HepG2 (cell line): ENCODE measurements around the gene ELAPOR1. TPM values are rescaled to one million over a fixed set of nuclear protein-coding genes. Genes with fewer than 3 reads are reported as not detected.

ENCODE experiments used
- ATM ChIP-seq: fragments of 450-650 bp; IDR thresholded peaks from 2 replicates; pipeline ENCODE4 v1.7.1; 2017; ENCODE audit warnings: mild to moderate bottlenecking, borderline replicate concordance
- CCDC6 ChIP-seq: sonication (generic); formaldehyde crosslinking; IDR thresholded peaks from 2 replicates; pipeline ENCODE4 v1.8.1; 2022; ENCODE audit warnings: mild to moderate bottlenecking, missing genetic modification reagents, moderate library complexity
- MBNL3 ChIP-seq: fragments of 250-450 bp; sonication (Bioruptor Pico); conservative IDR thresholded peaks from 2 replicates; pipeline ENCODE4 v1.8.0; 2022; ENCODE audit warnings: mild to moderate bottlenecking, inconsistent platforms
- NFYC ChIP-seq: IDR thresholded peaks from 2 replicates; pipeline ENCODE4 v1.6.1; 2016; ENCODE audit warnings: missing genetic modification reagents, missing compliant biosample characterization
- POLR2AphosphoS2 ChIP-seq: IDR thresholded peaks from 2 replicates; pipeline ENCODE4 v1.6.1; 2011; ENCODE audit warnings: low read depth, low read length, improper control_type of control experiment
- REXO4 ChIP-seq: sonication (generic); formaldehyde crosslinking; IDR thresholded peaks from 2 replicates; pipeline ENCODE4 v1.8.0; 2022; ENCODE audit warnings: missing genetic modification reagents, mild to moderate bottlenecking, borderline replicate concordance
- SNAPC2 ChIP-seq: sonication (generic); formaldehyde crosslinking; IDR thresholded peaks from 2 replicates; pipeline ENCODE4 v1.8.1; 2022; ENCODE audit warnings: mild to moderate bottlenecking, missing genetic modification reagents
- ZFP82 ChIP-seq: sonication (generic); formaldehyde crosslinking; IDR thresholded peaks from 2 replicates; pipeline ENCODE4 v1.5.1; 2020; ENCODE audit warnings: mild to moderate bottlenecking, missing genetic modification reagents, borderline replicate concordance
- ZFX ChIP-seq: sonication (generic); formaldehyde crosslinking; IDR thresholded peaks from 2 replicates; pipeline ENCODE4 v1.4.0; 2020; ENCODE audit warnings: mild to moderate bottlenecking, low read depth, missing genetic modification reagents, moderate library complexity
- ZNF547 ChIP-seq: sonication (generic); formaldehyde crosslinking; IDR thresholded peaks from 2 replicates; pipeline ENCODE4 v1.5.1; 2020; ENCODE audit warnings: mild to moderate bottlenecking, missing genetic modification reagents
- polyA plus RNA-seq, 8 experiments: library from polyadenylated mRNA; depleted of rRNA in 3 of 8; stranded (reverse) in 7 of 8; unstranded in 1 of 8; fragments of >200 nt; fragmentation: Illumina TruSeq in 4 of 8; extraction: Trizol in 4 of 8; gene quantifications; 2 replicates each; pipeline versions ENCODE4 v1.2.1 to v1.2.3, GENCODE V29; 2011 to 2016; ENCODE audit warnings: low read depth in 4 of 8, missing spikeins in 1 of 8, mixed read lengths in 1 of 8; ENCODE audit not compliant: insufficient read depth in 1 of 8
- total RNA-seq, 5 experiments: library from RNA; depleted of rRNA; stranded (reverse); fragments of >200 nt; fragmentation: Illumina TruSeq; extraction: Trizol; gene quantifications; 2 replicates each; pipeline ENCODE4 v1.2.3, GENCODE V29; 2016; ENCODE audit warnings: low read depth in 1 of 5
- TF ChIP-seq, protein P1 (sequence below): IDR thresholded peaks from 2 replicates; pipeline ENCODE4 v1.6.1; 2016; ENCODE audit warnings: low read depth, missing genetic modification reagents, missing compliant biosample characterization
- TF ChIP-seq, protein P2 (sequence below): IDR thresholded peaks from 2 replicates; pipeline ENCODE4 v1.6.1; 2016; ENCODE audit warnings: missing compliant biosample characterization, missing genetic modification reagents, borderline replicate concordance
- TF ChIP-seq, protein P3 (sequence below): sonication (generic); formaldehyde crosslinking; IDR thresholded peaks from 2 replicates; pipeline ENCODE4 v1.4.0; 2020; ENCODE audit warnings: missing genetic modification reagents, borderline replicate concordance
- TF ChIP-seq, protein P4 (sequence below): sonication (generic); formaldehyde crosslinking; IDR thresholded peaks from 2 replicates; pipeline ENCODE4 v1.5.0; 2020; ENCODE audit warnings: mild to moderate bottlenecking, missing genetic modification reagents, borderline replicate concordance

The ELAPOR1 gene
- total and polyA plus RNA-seq, 2 of the 13 experiments (the other 11 are each of a cell fraction or from before 2014, with no cell fraction given): 0.13 to 0.20 TPM

DNA sequence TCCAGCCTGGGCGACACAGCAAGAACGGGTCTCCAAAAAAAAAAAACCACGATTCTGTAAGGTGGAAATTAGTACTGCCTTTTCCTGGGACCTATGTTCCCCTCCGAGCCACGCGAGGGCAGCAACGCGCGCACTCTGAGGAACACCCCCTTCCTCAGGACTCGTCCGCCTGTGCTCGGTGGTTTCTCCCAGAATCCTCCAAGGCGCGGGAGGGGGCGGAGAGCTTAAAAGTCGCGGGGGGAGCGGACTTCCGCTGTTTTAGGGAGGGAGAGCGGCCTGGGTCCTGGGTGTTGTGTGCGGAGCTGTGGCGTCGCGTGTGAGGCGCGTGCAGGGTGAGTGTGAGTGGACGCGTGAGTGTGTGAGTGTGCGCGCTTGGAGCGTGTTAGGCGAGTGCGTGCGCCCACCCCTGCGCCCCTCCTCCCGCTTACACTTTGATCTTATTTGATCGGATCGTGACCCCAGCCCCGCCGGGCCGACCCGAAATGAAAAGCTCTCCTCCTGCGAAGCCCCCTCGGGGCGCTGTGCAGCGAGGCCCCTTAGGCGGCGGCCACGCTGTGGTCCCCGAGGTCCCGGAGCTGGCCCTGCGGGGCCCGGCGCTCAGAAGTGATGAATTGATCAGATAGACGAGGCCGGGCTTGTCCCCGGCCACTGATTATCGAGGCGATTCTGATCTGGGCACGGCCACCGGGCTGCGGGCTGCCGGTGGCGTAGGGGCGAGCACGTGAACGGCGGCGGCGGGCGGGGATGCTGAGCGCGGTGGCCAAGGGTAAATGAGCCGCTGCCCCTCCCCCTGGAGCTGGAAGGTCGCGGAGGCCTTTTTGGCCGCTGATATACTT is 13.8 kb upstream of the ELAPOR1 start (continued):
- TF ChIP-seq, protein P1, sequence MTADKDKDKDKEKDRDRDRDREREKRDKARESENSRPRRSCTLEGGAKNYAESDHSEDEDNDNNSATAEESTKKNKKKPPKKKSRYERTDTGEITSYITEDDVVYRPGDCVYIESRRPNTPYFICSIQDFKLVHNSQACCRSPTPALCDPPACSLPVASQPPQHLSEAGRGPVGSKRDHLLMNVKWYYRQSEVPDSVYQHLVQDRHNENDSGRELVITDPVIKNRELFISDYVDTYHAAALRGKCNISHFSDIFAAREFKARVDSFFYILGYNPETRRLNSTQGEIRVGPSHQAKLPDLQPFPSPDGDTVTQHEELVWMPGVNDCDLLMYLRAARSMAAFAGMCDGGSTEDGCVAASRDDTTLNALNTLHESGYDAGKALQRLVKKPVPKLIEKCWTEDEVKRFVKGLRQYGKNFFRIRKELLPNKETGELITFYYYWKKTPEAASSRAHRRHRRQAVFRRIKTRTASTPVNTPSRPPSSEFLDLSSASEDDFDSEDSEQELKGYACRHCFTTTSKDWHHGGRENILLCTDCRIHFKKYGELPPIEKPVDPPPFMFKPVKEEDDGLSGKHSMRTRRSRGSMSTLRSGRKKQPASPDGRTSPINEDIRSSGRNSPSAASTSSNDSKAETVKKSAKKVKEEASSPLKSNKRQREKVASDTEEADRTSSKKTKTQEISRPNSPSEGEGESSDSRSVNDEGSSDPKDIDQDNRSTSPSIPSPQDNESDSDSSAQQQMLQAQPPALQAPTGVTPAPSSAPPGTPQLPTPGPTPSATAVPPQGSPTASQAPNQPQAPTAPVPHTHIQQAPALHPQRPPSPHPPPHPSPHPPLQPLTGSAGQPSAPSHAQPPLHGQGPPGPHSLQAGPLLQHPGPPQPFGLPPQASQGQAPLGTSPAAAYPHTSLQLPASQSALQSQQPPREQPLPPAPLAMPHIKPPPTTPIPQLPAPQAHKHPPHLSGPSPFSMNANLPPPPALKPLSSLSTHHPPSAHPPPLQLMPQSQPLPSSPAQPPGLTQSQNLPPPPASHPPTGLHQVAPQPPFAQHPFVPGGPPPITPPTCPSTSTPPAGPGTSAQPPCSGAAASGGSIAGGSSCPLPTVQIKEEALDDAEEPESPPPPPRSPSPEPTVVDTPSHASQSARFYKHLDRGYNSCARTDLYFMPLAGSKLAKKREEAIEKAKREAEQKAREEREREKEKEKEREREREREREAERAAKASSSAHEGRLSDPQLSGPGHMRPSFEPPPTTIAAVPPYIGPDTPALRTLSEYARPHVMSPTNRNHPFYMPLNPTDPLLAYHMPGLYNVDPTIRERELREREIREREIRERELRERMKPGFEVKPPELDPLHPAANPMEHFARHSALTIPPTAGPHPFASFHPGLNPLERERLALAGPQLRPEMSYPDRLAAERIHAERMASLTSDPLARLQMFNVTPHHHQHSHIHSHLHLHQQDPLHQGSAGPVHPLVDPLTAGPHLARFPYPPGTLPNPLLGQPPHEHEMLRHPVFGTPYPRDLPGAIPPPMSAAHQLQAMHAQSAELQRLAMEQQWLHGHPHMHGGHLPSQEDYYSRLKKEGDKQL: 0 out of 2 replicates have a peak, but pooled peaks have one; percentile 59
- TF ChIP-seq, protein P2, sequence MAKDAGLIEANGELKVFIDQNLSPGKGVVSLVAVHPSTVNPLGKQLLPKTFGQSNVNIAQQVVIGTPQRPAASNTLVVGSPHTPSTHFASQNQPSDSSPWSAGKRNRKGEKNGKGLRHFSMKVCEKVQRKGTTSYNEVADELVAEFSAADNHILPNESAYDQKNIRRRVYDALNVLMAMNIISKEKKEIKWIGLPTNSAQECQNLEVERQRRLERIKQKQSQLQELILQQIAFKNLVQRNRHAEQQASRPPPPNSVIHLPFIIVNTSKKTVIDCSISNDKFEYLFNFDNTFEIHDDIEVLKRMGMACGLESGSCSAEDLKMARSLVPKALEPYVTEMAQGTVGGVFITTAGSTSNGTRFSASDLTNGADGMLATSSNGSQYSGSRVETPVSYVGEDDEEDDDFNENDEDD (CRISPR knock-in tag): peak; percentile 84
- TF ChIP-seq, protein P3, sequence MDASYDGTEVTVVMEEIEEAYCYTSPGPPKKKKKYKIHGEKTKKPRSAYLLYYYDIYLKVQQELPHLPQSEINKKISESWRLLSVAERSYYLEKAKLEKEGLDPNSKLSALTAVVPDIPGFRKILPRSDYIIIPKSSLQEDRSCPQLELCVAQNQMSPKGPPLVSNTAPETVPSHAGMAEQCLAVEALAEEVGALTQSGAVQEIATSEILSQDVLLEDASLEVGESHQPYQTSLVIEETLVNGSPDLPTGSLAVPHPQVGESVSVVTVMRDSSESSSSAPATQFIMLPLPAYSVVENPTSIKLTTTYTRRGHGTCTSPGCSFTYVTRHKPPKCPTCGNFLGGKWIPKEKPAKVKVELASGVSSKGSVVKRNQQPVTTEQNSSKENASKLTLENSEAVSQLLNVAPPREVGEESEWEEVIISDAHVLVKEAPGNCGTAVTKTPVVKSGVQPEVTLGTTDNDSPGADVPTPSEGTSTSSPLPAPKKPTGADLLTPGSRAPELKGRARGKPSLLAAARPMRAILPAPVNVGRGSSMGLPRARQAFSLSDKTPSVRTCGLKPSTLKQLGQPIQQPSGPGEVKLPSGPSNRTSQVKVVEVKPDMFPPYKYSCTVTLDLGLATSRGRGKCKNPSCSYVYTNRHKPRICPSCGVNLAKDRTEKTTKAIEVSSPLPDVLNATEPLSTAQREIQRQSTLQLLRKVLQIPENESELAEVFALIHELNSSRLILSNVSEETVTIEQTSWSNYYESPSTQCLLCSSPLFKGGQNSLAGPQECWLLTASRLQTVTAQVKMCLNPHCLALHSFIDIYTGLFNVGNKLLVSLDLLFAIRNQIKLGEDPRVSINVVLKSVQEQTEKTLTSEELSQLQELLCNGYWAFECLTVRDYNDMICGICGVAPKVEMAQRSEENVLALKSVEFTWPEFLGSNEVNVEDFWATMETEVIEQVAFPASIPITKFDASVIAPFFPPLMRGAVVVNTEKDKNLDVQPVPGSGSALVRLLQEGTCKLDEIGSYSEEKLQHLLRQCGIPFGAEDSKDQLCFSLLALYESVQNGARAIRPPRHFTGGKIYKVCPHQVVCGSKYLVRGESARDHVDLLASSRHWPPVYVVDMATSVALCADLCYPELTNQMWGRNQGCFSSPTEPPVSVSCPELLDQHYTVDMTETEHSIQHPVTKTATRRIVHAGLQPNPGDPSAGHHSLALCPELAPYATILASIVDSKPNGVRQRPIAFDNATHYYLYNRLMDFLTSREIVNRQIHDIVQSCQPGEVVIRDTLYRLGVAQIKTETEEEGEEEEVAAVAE (CRISPR knock-in tag): peak; percentile 82
- TF ChIP-seq ZNF547 (peak; percentile 91), ZFX (CRISPR knock-in tag) (peak; percentile 96), ATM (no peak), REXO4 (CRISPR knock-in tag) (0 out of 2 replicates have a peak, but pooled peaks have one; percentile 56), CCDC6 (peak; percentile 95), SNAPC2 (CRISPR knock-in tag) (peak; percentile 44; the same call in 1 of the 2 replicates), MBNL3 (no peak), POLR2AphosphoS2 (peak; percentile 85), NFYC (CRISPR knock-in tag) (no peak; the same call in 1 of the 2 replicates), ZFP82 (CRISPR knock-in tag) (no peak; the same call in 1 of the 2 replicates)
- TF ChIP-seq, protein P4, sequence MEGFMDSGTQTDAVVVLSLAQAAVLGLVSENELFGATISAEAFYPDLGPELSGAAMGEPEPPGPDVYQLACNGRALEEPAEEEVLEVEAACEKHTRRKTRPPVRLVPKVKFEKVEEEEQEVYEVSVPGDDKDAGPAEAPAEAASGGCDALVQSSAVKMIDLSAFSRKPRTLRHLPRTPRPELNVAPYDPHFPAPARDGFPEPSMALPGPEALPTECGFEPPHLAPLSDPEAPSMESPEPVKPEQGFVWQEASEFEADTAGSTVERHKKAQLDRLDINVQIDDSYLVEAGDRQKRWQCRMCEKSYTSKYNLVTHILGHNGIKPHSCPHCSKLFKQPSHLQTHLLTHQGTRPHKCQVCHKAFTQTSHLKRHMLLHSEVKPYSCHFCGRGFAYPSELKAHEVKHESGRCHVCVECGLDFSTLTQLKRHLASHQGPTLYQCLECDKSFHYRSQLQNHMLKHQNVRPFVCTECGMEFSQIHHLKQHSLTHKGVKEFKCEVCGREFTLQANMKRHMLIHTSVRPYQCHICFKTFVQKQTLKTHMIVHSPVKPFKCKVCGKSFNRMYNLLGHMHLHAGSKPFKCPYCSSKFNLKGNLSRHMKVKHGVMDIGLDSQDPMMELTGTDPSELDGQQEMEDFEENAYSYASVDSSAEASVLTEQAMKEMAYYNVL (CRISPR knock-in tag): peak; percentile 78
